CD4-positive, alpha-beta T cell (primary cell): ENCODE measurements around the gene KRTAP19-2. TPM values are rescaled to one million over a fixed set of nuclear protein-coding genes. Genes with fewer than 3 reads are reported as not detected.

Experiments used
- ATAC-seq: fragments of 200-7000 bp; cut with Tn5 transposase; one replicate; pipeline ENCODE4 v1.10.0; 2022; ENCODE audit warnings: mild to moderate bottlenecking; ENCODE audit not compliant: poor library complexity
- CTCF ChIA-PET: fragments of 350-600 bp; sonication (Branson Sonifier 250); formaldehyde crosslinking; loops from one replicate; lab custom pipeline; 2021; ENCODE audit warnings: antibody characterized with exemption, inconsistent platforms; lab: Charles Lee
- POLR2A ChIA-PET: fragments of 350-600 bp; sonication (Branson Sonifier 250); formaldehyde crosslinking; loops from one replicate; lab custom pipeline; 2021; ENCODE audit warnings: antibody characterized with exemption, inconsistent platforms; lab: Charles Lee
- DNase-seq, 14 experiments: peaks; one replicate each; pipeline ENCODE4 v3.0.0-alpha.2; 2013 to 2020; ENCODE audit warnings: mixed read lengths in 2 of 14
- H3K27ac ChIP-seq, 2 donors: one replicate each; pipeline versions ENCODE4 v1.5.1 to v1.7.0; 2013; ENCODE audit warnings: low read length in 2 of 2, low read depth in 1 of 2, mild to moderate bottlenecking in 1 of 2
- H3K27me3 ChIP-seq, 2 experiments: 1 replicate in 1 of 2; 2 replicates in 1 of 2; pipeline versions ENCODE4 v1.6.1 to v1.7.0; 2013; ENCODE audit warnings: low read length in 2 of 2, control low read depth in 1 of 2, mild to moderate bottlenecking in 1 of 2, moderate library complexity in 1 of 2; ENCODE audit not compliant: insufficient read depth in 2 of 2, control insufficient read depth in 1 of 2
- H3K36me3 ChIP-seq: one replicate; pipeline ENCODE4 v1.6.1; 2013; ENCODE audit warnings: low read length, control low read depth; ENCODE audit not compliant: insufficient read depth
- H3K4me1 ChIP-seq: one replicate; pipeline ENCODE4 v1.6.1; 2013; ENCODE audit warnings: low read length, control low read depth; ENCODE audit not compliant: insufficient read depth
- H3K4me3 ChIP-seq: one replicate; pipeline ENCODE4 v1.5.1; 2013; ENCODE audit warnings: mild to moderate bottlenecking, low read length, moderate library complexity
- H3K9me3 ChIP-seq, 2 experiments: 1 replicate in 1 of 2; 2 replicates in 1 of 2; pipeline versions ENCODE4 v1.6.1 to v1.7.0; 2013; ENCODE audit warnings: low read length in 2 of 2, mild to moderate bottlenecking in 2 of 2, control low read depth in 1 of 2, moderate library complexity in 1 of 2; ENCODE audit not compliant: control insufficient read depth in 1 of 2, insufficient read depth in 1 of 2
- H3K27ac Mint-ChIP-seq: one replicate; pipeline ENCODE4 v1.8.0; 2020; ENCODE audit warnings: mixed read lengths
- H3K27me3 Mint-ChIP-seq: one replicate; pipeline ENCODE4 v1.8.0; 2021; ENCODE audit warnings: mixed read lengths
- H3K36me3 Mint-ChIP-seq: one replicate; pipeline ENCODE4 v1.8.0; 2021; ENCODE audit warnings: low read depth, mixed read lengths
- H3K4me1 Mint-ChIP-seq: one replicate; pipeline ENCODE4 v1.8.0; 2021; ENCODE audit warnings: low read depth, mixed read lengths
- H3K4me3 Mint-ChIP-seq: one replicate; pipeline ENCODE4 v1.8.0; 2020; ENCODE audit warnings: mild to moderate bottlenecking, mixed read lengths
- H3K9me3 Mint-ChIP-seq: one replicate; pipeline ENCODE4 v1.8.0; 2020; ENCODE audit warnings: mixed read lengths
- CTCF ChIP-seq: fragments of 200-600 bp; IDR thresholded peaks from one replicate; pipeline ENCODE4 v1.8.0; 2022; ENCODE audit warnings: antibody characterized with exemption, mild to moderate bottlenecking
- intact Hi-C, 2 experiments: fragments of 100-400 bp; cut with DNase I in 1 of 2; cut with micrococcal nuclease in 1 of 2; formaldehyde crosslinking; loops; one replicate each; pipeline versions ENCODE4 v1.15.1 to v1.9.0; 2023 to 2025; cut with DNase I, micrococcal nuclease
- total RNA-seq, 174 experiments: library from RNA in 2 of 174; stranded (reverse) in 2 of 174; gene quantifications; one replicate each; pipeline ENCODE4 v1.2.3 and lab custom pipeline; 2021 to 2026

Gene KRTAP19-2
- total RNA-seq, 2 experiments from 2014 or later, result not detected

- no peak for TF ChIP-seq CTCF
- Mint-ChIP-seq H3K4me3 (no peak within 1 kb of the TSS), H3K9me3 (no peaks in the 10 kb centered on the region), H3K27ac (no peak within 1 kb of the TSS), H3K4me1 (no peaks in the 10 kb centered on the region), H3K36me3 (no peaks in the 10 kb centered on the region), H3K27me3 (peaks cover 5% of the 10 kb centered on the region)
- CTCF ChIA-PET, result no interaction called here
- DNase-seq (no peak), ATAC-seq (no peak)
- intact Hi-C loops, result no loop called here
- H3K4me1 ChIP-seq, result no peaks in the 10 kb centered on the region
- H3K27me3 ChIP-seq, result no peaks in the 10 kb centered on the region
- H3K4me3 ChIP-seq, result no peak within 1 kb of the TSS
- peaks cover 0 to 4% of the 10 kb centered on the region in 2 experiments for H3K9me3 ChIP-seq
- no peaks in the 10 kb centered on the region for H3K36me3 ChIP-seq
- POLR2A ChIA-PET, result no interaction called here
- no peak within 1 kb of the TSS for H3K27ac ChIP-seq
Observed at GRCh38 chr21:30439975-30440374, 47.3 kb downstream of the KRTAP19-2 start, which contains the start of gene KRTAP15-1. Gene KRTAP15-1 (plus strand): TSS chr21:30440275. CDS start chr21:30440328, 53 bp downstream.

Other genes with a start within 250 kb of the KRTAP19-2 start
- not detected for gene KRTAP24-1, start 204.5 kb downstream of the KRTAP19-2 start, total RNA-seq
- not detected for gene KRTAP25-1, start 197.9 kb downstream of the KRTAP19-2 start, total RNA-seq
- not detected for gene KRTAP26-1, start 167.1 kb downstream of the KRTAP19-2 start, total RNA-seq
- not detected for gene KRTAP27-1, start 149.7 kb downstream of the KRTAP19-2 start, total RNA-seq
- not detected for gene KRTAP23-1, start 138.8 kb downstream of the KRTAP19-2 start, total RNA-seq
- not detected for gene KRTAP13-2, start 115.2 kb downstream of the KRTAP19-2 start, total RNA-seq
- gene KRTAP13-1, start 91.4 kb downstream of the KRTAP19-2 start, total RNA-seq, result not detected
- not detected for gene KRTAP13-3, start 61.5 kb downstream of the KRTAP19-2 start, total RNA-seq
- not detected for gene KRTAP13-4, start 57.2 kb downstream of the KRTAP19-2 start, total RNA-seq
- gene KRTAP15-1, start 47.2 kb downstream of the KRTAP19-2 start, total RNA-seq, result not detected
- gene KRTAP19-1, start 7.1 kb downstream of the KRTAP19-2 start, total RNA-seq, result not detected
- not detected for gene KRTAP19-3, start 4.6 kb upstream of the KRTAP19-2 start, total RNA-seq
- not detected for gene KRTAP19-4, start 9.7 kb upstream of the KRTAP19-2 start, total RNA-seq
- not detected for gene KRTAP19-5, start 14.7 kb upstream of the KRTAP19-2 start, total RNA-seq
- not detected for gene KRTAP19-6, start 54.4 kb upstream of the KRTAP19-2 start, total RNA-seq
- not detected for gene KRTAP19-7, start 73.9 kb upstream of the KRTAP19-2 start, total RNA-seq
- not detected for gene KRTAP22-2, start 103.0 kb upstream of the KRTAP19-2 start, total RNA-seq
- not detected for gene KRTAP6-3, start 105.0 kb upstream of the KRTAP19-2 start, total RNA-seq
- not detected for gene KRTAP6-2, start 111.5 kb upstream of the KRTAP19-2 start, total RNA-seq
- not detected for gene KRTAP22-1, start 113.7 kb upstream of the KRTAP19-2 start, total RNA-seq
- gene KRTAP6-1, start 126.5 kb upstream of the KRTAP19-2 start, total RNA-seq, result not detected
- not detected for gene KRTAP20-1, start 129.0 kb upstream of the KRTAP19-2 start, total RNA-seq
- gene KRTAP20-4, start 133.2 kb upstream of the KRTAP19-2 start, total RNA-seq, result not detected
- gene KRTAP20-2, start 147.8 kb upstream of the KRTAP19-2 start, total RNA-seq, result not detected
- gene KRTAP20-3, start 155.4 kb upstream of the KRTAP19-2 start, total RNA-seq, result not detected
- gene KRTAP21-3, start 231.3 kb upstream of the KRTAP19-2 start, total RNA-seq, result not detected